Measurements from ENCODE around the gene CHCHD10. TPM values are rescaled to one million over a fixed set of nuclear protein-coding genes. Genes with fewer than 3 reads are reported as not detected.

The CHCHD10 gene
- total RNA-seq, 4 donors from 2014 or later = 22.9 to 97.7 (median 44.6) TPM

DNA sequence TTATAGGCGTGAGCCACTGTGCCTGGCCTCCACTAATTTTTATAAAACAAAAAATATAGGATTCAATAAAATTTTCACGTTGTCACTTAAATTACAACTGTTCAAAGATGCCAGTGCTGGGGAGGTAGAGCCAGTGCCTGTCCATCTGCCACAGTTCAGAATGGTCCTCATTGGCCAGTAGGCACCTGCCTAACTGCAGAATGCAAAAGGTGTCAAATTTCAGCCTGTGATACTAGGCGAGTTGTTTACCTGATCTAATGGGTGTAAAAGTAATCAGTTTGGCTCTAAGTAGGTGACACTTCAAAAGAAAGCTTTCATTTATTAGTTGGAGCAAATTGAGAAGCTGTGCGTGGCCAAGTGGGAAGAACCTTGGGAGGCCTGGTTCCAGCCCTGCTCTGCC, 21.3 kb upstream of the CHCHD10 start:
- intact Hi-C loops (cut with DNase I) = no loop called here
- no peak for DNase-seq (ENCODE audit: extremely low spot score)
- H3K9me3 ChIP-seq = no peaks in the 10 kb centered on the region
- H3K4me1 ChIP-seq = peaks cover 31 to 69% (median 59%) of the 10 kb centered on the region in 4 donors
- H3K4me3 ChIP-seq = no peak overlapping the region
- H3K36me3 ChIP-seq = peaks cover 18 to 25% (median 24%) of the 10 kb centered on the region in 4 donors
- whole genome bisulfite sequencing = 73% methylated on average over 4 of the region's 4 CpGs
- H3K27me3 ChIP-seq = no peaks in the 10 kb centered on the region
- TF ChIP-seq CTCF (IDR thresholded peaks at IDR 0.05) (no peak), POLR2A (IDR thresholded peaks at IDR 0.05; ENCODE audit: low read depth) (no peak), POLR2AphosphoS5 (IDR thresholded peaks at IDR 0.05) (no peak), EP300 (IDR thresholded peaks at IDR 0.05) (no peak)
- peak overlapping the region in 2 of 4 donors; percentile 21 to 42 for H3K27ac ChIP-seq (replicated peaks in 1 of 4)

- 48% methylated on average over 3 of the region's 3 CpGs for WGBS
- Histone ChIP-seq H3K36me3 (peaks cover 6 to 19% (median 12%) of the 10 kb centered on the region in 4 donors), H3K27me3 (no peaks in the 10 kb centered on the region), H3K9me3 (no peaks in the 10 kb centered on the region), H3K4me3 (peak overlapping the region; percentile 78 to 96 (median 91)), H3K27ac (replicated peaks in 1 of 4) (peak overlapping the region; percentile 95 to 100 (median 99)), H3K4me1 (peaks cover 31 to 69% (median 59%) of the 10 kb centered on the region in 4 donors)
- intact Hi-C loops (cut with DNase I) = loop anchor here (2.0 kb wide), 1 partner anchor 19 kb away; no protein-coding TSS in a partner anchor
- DNase-seq (ENCODE audit: extremely low spot score) = no peak
- TF ChIP-seq POLR2AphosphoS5 (IDR thresholded peaks at IDR 0.05) (no peak), EP300 (IDR thresholded peaks at IDR 0.05) (no peak)
These were observed 20.1 kb upstream of the CHCHD10 start for GRCh38 chr22:23787910-23788309.

DNA sequence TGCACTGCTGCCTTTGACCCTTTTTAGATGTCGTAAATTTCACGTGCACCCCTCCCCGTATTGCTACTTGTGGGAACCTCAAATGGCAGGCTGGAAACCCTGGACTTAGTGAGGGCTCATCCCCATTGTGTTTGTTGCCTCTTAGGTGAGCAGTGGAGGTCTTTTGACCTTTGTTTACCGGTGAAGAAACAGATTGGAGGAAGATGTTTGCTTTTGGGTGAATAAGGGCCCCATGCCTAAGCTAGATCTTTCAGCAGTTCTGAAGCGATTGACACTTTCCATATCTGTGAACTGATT, 19.8 kb upstream of the CHCHD10 start:
- peaks cover 31 to 68% (median 59%) of the 10 kb centered on the region in 4 donors for H3K4me1 ChIP-seq
- no peak for TF ChIP-seq CTCF (IDR thresholded peaks at IDR 0.05)
- TF ChIP-seq POLR2AphosphoS5 (IDR thresholded peaks at IDR 0.05) = no peak
- no peak for TF ChIP-seq POLR2A (IDR thresholded peaks at IDR 0.05; ENCODE audit: low read depth)
- TF ChIP-seq EP300 (IDR thresholded peaks at IDR 0.05) = no peak
- no peaks in the 10 kb centered on the region for H3K27me3 ChIP-seq
- H3K36me3 ChIP-seq = peaks cover 2 to 16% (median 8%) of the 10 kb centered on the region in 4 donors
- H3K4me3 ChIP-seq = peak overlapping the region; percentile 78 to 96 (median 91)
- 2% methylated on average over 5 of the region's 5 CpGs for WGBS
- H3K9me3 ChIP-seq = no peaks in the 10 kb centered on the region
- DNase-seq (ENCODE audit: extremely low spot score) = no peak
- peak overlapping the region; percentile 95 to 100 (median 99) for H3K27ac ChIP-seq (replicated peaks in 1 of 4)
- intact Hi-C loops (cut with DNase I) = loop anchor here (2.0 kb wide), 1 partner anchor 19 kb away; no protein-coding TSS in a partner anchor

DNA sequence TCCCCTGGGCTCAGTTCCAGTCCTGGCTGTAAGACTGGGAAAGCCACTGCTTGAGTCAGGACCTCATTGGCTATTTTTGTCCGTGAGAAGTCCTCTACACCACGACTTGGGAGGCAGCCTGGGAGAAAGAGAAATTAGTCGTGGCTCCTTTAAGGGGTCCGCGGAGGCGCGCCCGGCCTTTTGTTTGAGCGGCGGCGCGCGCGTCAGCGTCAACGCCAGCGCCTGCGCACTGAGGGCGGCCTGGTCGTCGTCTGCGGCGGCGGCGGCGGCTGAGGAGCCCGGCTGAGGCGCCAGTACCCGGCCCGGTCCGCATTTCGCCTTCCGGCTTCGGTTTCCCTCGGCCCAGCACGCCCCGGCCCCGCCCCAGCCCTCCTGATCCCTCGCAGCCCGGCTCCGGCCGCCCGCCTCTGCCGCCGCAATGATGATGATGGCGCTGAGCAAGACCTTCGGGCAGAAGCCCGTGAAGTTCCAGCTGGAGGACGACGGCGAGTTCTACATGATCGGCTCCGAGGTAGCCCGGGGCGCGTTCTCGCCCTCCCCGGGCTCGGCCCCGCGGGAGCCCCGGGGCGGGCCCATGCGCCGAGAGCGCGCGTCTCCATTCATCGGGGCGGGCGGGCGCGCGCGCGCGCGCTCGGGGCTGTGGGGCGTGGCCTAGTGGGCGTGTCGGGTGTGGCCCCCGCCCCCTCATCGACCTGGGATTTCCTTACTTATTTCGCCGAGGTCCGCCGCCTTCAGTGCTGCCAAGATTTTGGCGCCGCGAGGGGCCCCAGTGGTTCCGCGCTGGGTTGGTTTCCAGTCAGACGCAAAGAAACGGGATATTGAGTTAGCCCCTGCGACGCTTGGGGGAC, 19.2 kb upstream of the CHCHD10 start, which contains the start of gene SMARCB1:
TSS of gene SMARCB1 (plus strand) at position 215 of the 848 bp plus-strand sequence. CDS start at position 419, 204 bp downstream.
- no peaks in the 10 kb centered on the region for H3K9me3 ChIP-seq
- H3K27ac ChIP-seq (replicated peaks in 1 of 4) = peak within 1 kb of the TSS; percentile 95 to 100 (median 99)
- WGBS = under 1% methylated on average over 49 of the region's 97 CpGs
- H3K36me3 ChIP-seq = peaks cover 0 to 14% (median 4%) of the 10 kb centered on the region in 4 donors
- H3K27me3 ChIP-seq = no peaks in the 10 kb centered on the region
- peak; percentile 96 for DNase-seq (ENCODE audit: extremely low spot score)
- TF ChIP-seq POLR2A (IDR thresholded peaks at IDR 0.05; ENCODE audit: low read depth) (peak; percentile 71), POLR2AphosphoS5 (IDR thresholded peaks at IDR 0.05) (peak; percentile 82 to 84), CTCF (IDR thresholded peaks at IDR 0.05) (peak in 1 of 3 experiments; percentile 26), EP300 (IDR thresholded peaks at IDR 0.05) (no peak)
- H3K4me1 ChIP-seq = peaks cover 31 to 64% (median 58%) of the 10 kb centered on the region in 4 donors
- intact Hi-C loops (cut with DNase I) = loop anchor here (2.0 kb wide), 1 partner anchor 18 kb away; no protein-coding TSS in a partner anchor
- peak within 1 kb of the TSS; percentile 78 to 96 (median 91) for H3K4me3 ChIP-seq

DNA sequence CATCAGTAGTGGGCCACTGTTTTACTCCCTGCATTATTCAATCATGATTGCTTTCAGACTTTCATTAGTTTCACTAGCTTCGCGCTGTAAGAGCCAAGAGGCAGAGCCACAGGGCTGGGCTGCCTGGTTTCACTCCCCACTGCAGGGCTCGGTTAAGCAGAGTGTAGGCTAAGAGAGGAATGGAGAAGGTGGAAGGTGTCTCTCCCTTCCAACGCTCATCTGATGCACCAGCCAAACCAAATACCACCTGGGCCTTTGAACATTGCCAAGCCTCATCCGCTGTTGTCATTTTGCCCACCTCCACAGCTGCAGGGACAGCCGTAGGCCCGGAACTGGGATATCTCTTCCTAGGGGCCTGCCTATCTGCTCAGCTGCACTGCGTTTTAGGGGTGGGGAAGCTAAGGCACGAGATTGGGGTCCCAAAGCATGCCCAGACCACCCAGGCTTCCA, 18.5 kb upstream of the CHCHD10 start:
- Histone ChIP-seq H3K27me3 (no peaks in the 10 kb centered on the region), H3K36me3 (peaks cover 0 to 14% (median 1%) of the 10 kb centered on the region in 4 donors), H3K9me3 (no peaks in the 10 kb centered on the region), H3K27ac (replicated peaks in 1 of 4) (peak overlapping the region; percentile 95 to 100 (median 99)), H3K4me3 (peak overlapping the region; percentile 78 to 96 (median 91)), H3K4me1 (peaks cover 28 to 63% (median 59%) of the 10 kb centered on the region in 4 donors)
- DNase-seq (ENCODE audit: extremely low spot score) = no peak
- WGBS = 30% methylated on average over 9 of the region's 9 CpGs
- intact Hi-C loops (cut with DNase I) = loop anchor here (2.0 kb wide), 1 partner anchor 17 kb away; no protein-coding TSS in a partner anchor
- TF ChIP-seq EP300 (IDR thresholded peaks at IDR 0.05) (no peak), POLR2A (IDR thresholded peaks at IDR 0.05; ENCODE audit: low read depth) (no peak), POLR2AphosphoS5 (IDR thresholded peaks at IDR 0.05) (no peak), CTCF (IDR thresholded peaks at IDR 0.05) (no peak)
